GM12872 (cell line): ENCODE data around the gene RBL1.

Experiments
- CTCF ChIP-seq: IDR thresholded peaks from 3 replicates; pipeline ENCODE4 v1.5.1; 2011; ENCODE audit warnings: low read depth, mild to moderate bottlenecking, low read length, moderate library complexity; ENCODE audit not compliant: insufficient read depth

RBL1 gene

GRCh38 chr20:37102571-37102970 lies 6.8 kb upstream of the RBL1 start:
- no peak for TF ChIP-seq CTCF

GRCh38 chr20:37096415-37097041 lies 731 bp upstream of the RBL1 start:
- no peak for TF ChIP-seq CTCF

- TF ChIP-seq CTCF, result no peak
Observed at GRCh38 chr20:37095108-37095598, 644 bp downstream of the RBL1 start.

GRCh38 chr20:37090407-37090806 lies 5.4 kb downstream of the RBL1 start:
- no peak for TF ChIP-seq CTCF

GRCh38 chr20:37081717-37082289 lies 14.0 kb downstream of the RBL1 start:
- TF ChIP-seq CTCF, result peak; percentile 58

GRCh38 chr20:37077009-37077408 lies 18.8 kb downstream of the RBL1 start:
- no peak for TF ChIP-seq CTCF

GRCh38 chr20:37075932-37076685 lies 19.7 kb downstream of the RBL1 start:
- TF ChIP-seq CTCF, result no peak
